ENCODE measurements around the gene TMEM39B.

DNA sequence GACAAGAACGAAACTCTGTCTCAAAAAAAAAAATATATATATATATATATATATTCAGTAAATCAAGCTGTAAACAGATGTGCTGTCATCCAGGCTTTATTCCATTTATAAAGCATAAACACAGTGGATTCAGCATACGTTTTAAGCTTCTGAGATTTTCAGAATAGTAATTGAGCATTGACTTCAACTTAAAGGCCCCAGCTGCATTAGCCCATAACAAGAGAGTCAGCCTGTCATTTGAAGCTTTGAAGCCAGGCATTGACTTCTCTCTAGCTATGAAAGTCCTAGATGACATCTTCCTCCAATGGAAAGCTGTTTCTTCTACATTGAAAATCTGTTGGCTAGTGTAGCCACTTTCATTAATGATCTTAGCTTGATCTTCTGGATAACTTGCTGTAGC is 41.7 kb downstream of the TMEM39B start:
- TF ChIP-seq, protein P1, sequence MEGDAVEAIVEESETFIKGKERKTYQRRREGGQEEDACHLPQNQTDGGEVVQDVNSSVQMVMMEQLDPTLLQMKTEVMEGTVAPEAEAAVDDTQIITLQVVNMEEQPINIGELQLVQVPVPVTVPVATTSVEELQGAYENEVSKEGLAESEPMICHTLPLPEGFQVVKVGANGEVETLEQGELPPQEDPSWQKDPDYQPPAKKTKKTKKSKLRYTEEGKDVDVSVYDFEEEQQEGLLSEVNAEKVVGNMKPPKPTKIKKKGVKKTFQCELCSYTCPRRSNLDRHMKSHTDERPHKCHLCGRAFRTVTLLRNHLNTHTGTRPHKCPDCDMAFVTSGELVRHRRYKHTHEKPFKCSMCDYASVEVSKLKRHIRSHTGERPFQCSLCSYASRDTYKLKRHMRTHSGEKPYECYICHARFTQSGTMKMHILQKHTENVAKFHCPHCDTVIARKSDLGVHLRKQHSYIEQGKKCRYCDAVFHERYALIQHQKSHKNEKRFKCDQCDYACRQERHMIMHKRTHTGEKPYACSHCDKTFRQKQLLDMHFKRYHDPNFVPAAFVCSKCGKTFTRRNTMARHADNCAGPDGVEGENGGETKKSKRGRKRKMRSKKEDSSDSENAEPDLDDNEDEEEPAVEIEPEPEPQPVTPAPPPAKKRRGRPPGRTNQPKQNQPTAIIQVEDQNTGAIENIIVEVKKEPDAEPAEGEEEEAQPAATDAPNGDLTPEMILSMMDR (IDR thresholded peaks at IDR 0.05), result no peak
- TF ChIP-seq EZH2 (IDR thresholded peaks at IDR 0.05; ENCODE audit: borderline replicate concordance, insufficient read depth, low read depth, low read length, poor library complexity, severe bottlenecking), result no peak

Data from B cell (primary cell).